Stimulated activated CD4-positive, alpha-beta T cell treated with anti-CD3 and anti-CD28 coated beads, Interleukin-4, amount 100 ng/mL, for 1 hour (primary cell): Measurements from ENCODE around the gene REPS1.
"Not testable (repeated sequence)": the region's sequence is repeated elsewhere in the genome, so short reads cannot be mapped to it uniquely, and the experiment has no call there.

ENCODE experiments used
- DNase-seq: peaks from one replicate; pipeline ENCODE4 v3.0.0-alpha.2; 2020

The REPS1 gene

GRCh38 chr6:139003751-139004150, 15.7 kb upstream of the REPS1 start:
- DNase-seq, result no peak

- DNase-seq, result no peak
Measured at GRCh38 chr6:138999949-139000725, 12.1 kb upstream of the REPS1 start.

- no peak for DNase-seq
Measured at GRCh38 chr6:138997136-138997535, 9.1 kb upstream of the REPS1 start.

GRCh38 chr6:138996524-138996923, 8.5 kb upstream of the REPS1 start:
- DNase-seq, result no peak

- DNase-seq, result not testable (repeated sequence)
Measured at GRCh38 chr6:138993410-138993809, 5.4 kb upstream of the REPS1 start.

- not testable (repeated sequence) for DNase-seq
Measured at GRCh38 chr6:138992965-138993364, 4.9 kb upstream of the REPS1 start.

- DNase-seq, result no peak
Measured at GRCh38 chr6:138991206-138991605, 3.2 kb upstream of the REPS1 start.

GRCh38 chr6:138989098-138989983, 1.3 kb upstream of the REPS1 start:
- DNase-seq, result no peak

GRCh38 chr6:138988469-138988834, 399 bp upstream of the REPS1 start:
- DNase-seq, result no peak

GRCh38 chr6:138987080-138987642, 892 bp downstream of the REPS1 start:
- no peak for DNase-seq

- no peak for DNase-seq
Measured at GRCh38 chr6:138986578-138986977, 1.5 kb downstream of the REPS1 start.

- no peak for DNase-seq
Measured at GRCh38 chr6:138981416-138981815, 6.6 kb downstream of the REPS1 start.

- no peak for DNase-seq
Measured at GRCh38 chr6:138979813-138980668, 8.0 kb downstream of the REPS1 start.

GRCh38 chr6:138979365-138979764, 8.7 kb downstream of the REPS1 start:
- DNase-seq, result no peak

- DNase-seq, result no peak
Measured at GRCh38 chr6:138978229-138978628, 9.8 kb downstream of the REPS1 start.

- DNase-seq, result no peak
Measured at GRCh38 chr6:138977646-138978167, 10.3 kb downstream of the REPS1 start.

GRCh38 chr6:138977242-138977641, 10.8 kb downstream of the REPS1 start:
- no peak for DNase-seq

- DNase-seq, result no peak
Measured at GRCh38 chr6:138975815-138976214, 12.2 kb downstream of the REPS1 start.

GRCh38 chr6:138973466-138974153, 14.4 kb downstream of the REPS1 start:
- no peak for DNase-seq

- no peak for DNase-seq
Measured at GRCh38 chr6:138972226-138972665, 15.8 kb downstream of the REPS1 start.

GRCh38 chr6:138971601-138972000, 16.5 kb downstream of the REPS1 start:
- DNase-seq, result no peak
